IMR-90 (cell line): ENCODE measurements around the gene COL5A3.

Source experiments
- BHLHE40 ChIP-seq: fragments of 150-350 bp; IDR thresholded peaks from 2 replicates; pipeline ENCODE4 v1.6.1; 2016; ENCODE audit warnings: mild to moderate bottlenecking, low read depth, low read length
- CEBPB ChIP-seq: IDR thresholded peaks from 2 replicates; pipeline ENCODE4 v1.6.1; 2012; ENCODE audit warnings: low read depth, low read length, improper control_type of control experiment
- CTCF ChIP-seq: conservative IDR thresholded peaks from 2 replicates; pipeline ENCODE4 v1.5.1; 2012; ENCODE audit warnings: mild to moderate bottlenecking, low read depth, low read length, improper control_type of control experiment
- POLR2A ChIP-seq: IDR thresholded peaks from 2 replicates; pipeline ENCODE4 v1.6.1; 2012; ENCODE audit warnings: mild to moderate bottlenecking, low read depth, low read length
- RAD21 ChIP-seq: IDR thresholded peaks from 2 replicates; pipeline ENCODE4 v1.6.1; 2012; ENCODE audit warnings: low read length, improper control_type of control experiment
- TF ChIP-seq, protein P1 (sequence below): fragments of 150-350 bp; IDR thresholded peaks from 2 replicates; pipeline ENCODE4 v1.6.1; 2017; ENCODE audit warnings: mild to moderate bottlenecking, antibody characterized with exemption, low read length, low read depth
- TF ChIP-seq, protein P2 (sequence below): fragments of 150-350 bp; IDR thresholded peaks from 2 replicates; pipeline ENCODE4 v1.6.1; 2016; ENCODE audit warnings: low read depth, mild to moderate bottlenecking, low read length, moderate library complexity, borderline replicate concordance

GRCh38 chr19:9947441-9947840 is 62.9 kb downstream of the COL5A3 start:
- TF ChIP-seq CTCF (no peak), RAD21 (no peak), POLR2A (no peak), CEBPB (no peak), BHLHE40 (no peak)
- TF ChIP-seq, protein P1, sequence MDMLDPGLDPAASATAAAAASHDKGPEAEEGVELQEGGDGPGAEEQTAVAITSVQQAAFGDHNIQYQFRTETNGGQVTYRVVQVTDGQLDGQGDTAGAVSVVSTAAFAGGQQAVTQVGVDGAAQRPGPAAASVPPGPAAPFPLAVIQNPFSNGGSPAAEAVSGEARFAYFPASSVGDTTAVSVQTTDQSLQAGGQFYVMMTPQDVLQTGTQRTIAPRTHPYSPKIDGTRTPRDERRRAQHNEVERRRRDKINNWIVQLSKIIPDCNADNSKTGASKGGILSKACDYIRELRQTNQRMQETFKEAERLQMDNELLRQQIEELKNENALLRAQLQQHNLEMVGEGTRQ, result no peak
- TF ChIP-seq, protein P2, sequence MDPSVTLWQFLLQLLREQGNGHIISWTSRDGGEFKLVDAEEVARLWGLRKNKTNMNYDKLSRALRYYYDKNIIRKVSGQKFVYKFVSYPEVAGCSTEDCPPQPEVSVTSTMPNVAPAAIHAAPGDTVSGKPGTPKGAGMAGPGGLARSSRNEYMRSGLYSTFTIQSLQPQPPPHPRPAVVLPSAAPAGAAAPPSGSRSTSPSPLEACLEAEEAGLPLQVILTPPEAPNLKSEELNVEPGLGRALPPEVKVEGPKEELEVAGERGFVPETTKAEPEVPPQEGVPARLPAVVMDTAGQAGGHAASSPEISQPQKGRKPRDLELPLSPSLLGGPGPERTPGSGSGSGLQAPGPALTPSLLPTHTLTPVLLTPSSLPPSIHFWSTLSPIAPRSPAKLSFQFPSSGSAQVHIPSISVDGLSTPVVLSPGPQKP, result no peak
